ENCODE measurements around the gene SH3RF1.

DNA sequence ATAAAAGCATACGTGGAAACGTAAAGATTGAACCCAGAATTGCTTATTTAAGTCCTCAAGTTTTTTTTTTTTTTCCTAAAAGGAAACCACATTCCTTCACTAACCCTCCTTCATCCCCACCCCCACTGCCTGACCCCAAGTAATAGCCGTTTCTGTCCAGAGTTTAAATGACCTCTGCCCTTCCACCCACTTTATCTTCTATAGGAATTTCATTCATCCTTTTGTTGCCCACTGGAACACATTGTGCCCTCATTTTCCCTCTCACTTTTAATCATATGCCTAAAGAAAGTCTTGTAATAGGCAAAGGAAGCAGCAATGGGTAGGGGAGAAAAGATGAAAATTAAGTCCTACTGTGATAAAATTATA lies 62.7 kb downstream of the SH3RF1 start:
- TF ChIP-seq GATA2 (IDR thresholded peaks at IDR 0.05; ENCODE audit: low read depth, low read length) (no peak), GATA3 (IDR thresholded peaks at IDR 0.05; ENCODE audit: low read depth, low read length) (no peak)
